Neural cell (in vitro differentiated cells): ENCODE results near the gene MAPK4. TPM values are rescaled to one million over a fixed set of nuclear protein-coding genes. Genes with fewer than 3 reads are reported as not detected.

ENCODE experiments used
- H2AFZ ChIP-seq: fragments of 200-600, 300-800 bp; sonication (generic), shearing (Covaris generic); 2 replicates; pipeline ENCODE4 v1.6.0; 2014; ENCODE audit warnings: low read depth, mild to moderate bottlenecking, antibody characterized with exemption, low read length, moderate library complexity
- H3F3A ChIP-seq: fragments of 200-600 bp; shearing (Covaris generic); 2 replicates; pipeline ENCODE4 v1.6.1; 2016; ENCODE audit warnings: mild to moderate bottlenecking, moderate library complexity, mixed read lengths, antibody characterized with exemption, low read length; ENCODE audit not compliant: insufficient read depth, poor library complexity, severe bottlenecking
- H3K27ac ChIP-seq: fragments of 200-600, 300-800 bp; sonication (generic), shearing (Covaris generic); 2 replicates; pipeline ENCODE4 v1.5.1; 2014; ENCODE audit warnings: mild to moderate bottlenecking, low read length, moderate library complexity
- H3K27me3 ChIP-seq: fragments of 300-800, 200-600 bp; sonication (generic), shearing (Covaris generic); 2 replicates; pipeline ENCODE4 v1.6.0; 2014; ENCODE audit warnings: mild to moderate bottlenecking, low read depth, low read length, moderate library complexity; ENCODE audit not compliant: insufficient read depth
- H3K36me3 ChIP-seq: fragments of 300-800, 200-600 bp; sonication (generic), shearing (Covaris generic); 2 replicates; pipeline ENCODE4 v1.5.1; 2014; ENCODE audit warnings: mild to moderate bottlenecking, antibody characterized with exemption, low read length, moderate library complexity; ENCODE audit not compliant: insufficient read depth
- H3K4me2 ChIP-seq: fragments of 300-800, 200-600 bp; sonication (generic), shearing (Covaris generic); 2 replicates; pipeline ENCODE4 v1.6.0; 2014; ENCODE audit warnings: mild to moderate bottlenecking, low read length
- H3K4me3 ChIP-seq: fragments of 300-800, 200-600 bp; sonication (generic), shearing (Covaris generic); 2 replicates; pipeline ENCODE4 v1.5.1; 2014; ENCODE audit warnings: mild to moderate bottlenecking, low read length, moderate library complexity
- H3K79me2 ChIP-seq: fragments of 200-600 bp; shearing (Covaris generic); replicated peaks from 2 replicates; pipeline ENCODE4 v1.6.0; 2014; ENCODE audit warnings: mild to moderate bottlenecking, low read length, moderate library complexity; ENCODE audit not compliant: insufficient read depth
- H3K9ac ChIP-seq: fragments of 300-800, 200-600 bp; sonication (generic), shearing (Covaris generic); 2 replicates; pipeline ENCODE4 v1.6.1; 2016; ENCODE audit warnings: mild to moderate bottlenecking, low read length, mixed read lengths
- H3K9me2 ChIP-seq: fragments of 200-600 bp; shearing (Covaris generic); 2 replicates; pipeline ENCODE4 v1.6.1; 2016; ENCODE audit warnings: mild to moderate bottlenecking, low read length, mixed read lengths; ENCODE audit not compliant: insufficient read depth
- H3K9me3 ChIP-seq: fragments of 200-600, 300-800 bp; sonication (generic), shearing (Covaris generic); 2 replicates; pipeline ENCODE4 v1.6.1; 2016; ENCODE audit warnings: mild to moderate bottlenecking, mixed run types, low read length, moderate library complexity, mixed read lengths
- H4K20me1 ChIP-seq: fragments of 200-600 bp; shearing (Covaris generic); 2 replicates; pipeline ENCODE4 v1.6.1; 2016; ENCODE audit warnings: mild to moderate bottlenecking, mixed run types; ENCODE audit not compliant: insufficient read depth
- EP300 ChIP-seq: fragments of 450-650 bp; conservative IDR thresholded peaks from 2 replicates; pipeline ENCODE4 v1.6.1; 2014; ENCODE audit warnings: antibody characterized with exemption, mild to moderate bottlenecking, moderate library complexity; ENCODE audit not compliant: poor library complexity, severe bottlenecking
- EZH2 ChIP-seq: fragments of 200-600, 300-800 bp; shearing (Covaris generic), sonication (generic); IDR thresholded peaks from 2 replicates; pipeline ENCODE4 v1.6.1; 2014; ENCODE audit warnings: antibody characterized with exemption, low read length, borderline replicate concordance, mild to moderate bottlenecking; ENCODE audit not compliant: insufficient read depth, poor library complexity, severe bottlenecking
- MXI1 ChIP-seq: fragments of 450-650 bp; conservative IDR thresholded peaks from 2 replicates; pipeline ENCODE4 v1.6.1; 2014; ENCODE audit warnings: antibody characterized with exemption, mild to moderate bottlenecking; ENCODE audit not compliant: poor library complexity, severe bottlenecking
- POLR2AphosphoS5 ChIP-seq: IDR thresholded peaks from 2 replicates; pipeline ENCODE4 v1.6.1; 2012
- RAD21 ChIP-seq: fragments of 450-650 bp; conservative IDR thresholded peaks from 2 replicates; pipeline ENCODE4 v1.6.1; 2014; ENCODE audit warnings: antibody characterized with exemption, mild to moderate bottlenecking, moderate library complexity
- SMC3 ChIP-seq: fragments of 450-650 bp; conservative IDR thresholded peaks from 2 replicates; pipeline ENCODE4 v1.6.1; 2014; ENCODE audit warnings: antibody characterized with exemption, mild to moderate bottlenecking, moderate library complexity; ENCODE audit not compliant: poor library complexity
- TAF1 ChIP-seq: IDR thresholded peaks from 2 replicates; pipeline ENCODE4 v1.6.1; 2012; ENCODE audit warnings: low read depth
- polyA plus RNA-seq: library from polyadenylated mRNA; depleted of rRNA; stranded (reverse); fragments of >200 nt; gene quantifications from 2 replicates; pipeline ENCODE4 v1.2.3, GENCODE V29; 2014
- TF ChIP-seq, protein P1 (sequence below): IDR thresholded peaks from 2 replicates; pipeline ENCODE4 v1.6.1; 2012; ENCODE audit warnings: borderline replicate concordance
- TF ChIP-seq, protein P2 (sequence below): fragments of 450-650 bp; IDR thresholded peaks from 2 replicates; pipeline ENCODE4 v1.5.1; 2014; ENCODE audit warnings: antibody characterized with exemption, mild to moderate bottlenecking, moderate library complexity; ENCODE audit not compliant: poor library complexity, severe bottlenecking

MAPK4 gene
- polyA plus RNA-seq, 1 donor from 2014 or later: 12.7 TPM

DNA sequence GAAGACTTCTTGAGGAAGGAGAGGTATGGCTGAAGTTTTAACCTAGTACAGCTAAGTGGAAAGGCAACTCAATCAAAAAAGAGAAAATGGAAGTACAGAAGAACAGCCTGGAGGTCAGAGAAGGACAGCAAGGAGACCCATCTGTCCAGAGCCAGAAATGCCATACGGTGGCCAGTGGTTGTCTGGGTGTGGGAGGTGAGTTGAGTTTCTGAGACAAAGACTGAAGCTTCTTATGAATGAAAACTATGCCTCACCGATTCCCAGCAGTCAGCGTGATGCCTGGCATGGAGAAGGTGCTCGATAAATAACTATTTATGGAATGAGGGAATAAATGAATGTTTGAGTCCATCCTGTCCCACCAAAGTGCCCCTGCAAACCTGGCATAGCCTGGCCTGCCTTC is 161.1 kb downstream of the MAPK4 start:
- Histone ChIP-seq H3K4me2 (no peak overlapping the region), H3K9me2 (no peaks in the 10 kb centered on the region), H3K27ac (no peak overlapping the region), H3K4me3 (no peak overlapping the region), H3K27me3 (no peaks in the 10 kb centered on the region), H3F3A (no peaks in the 10 kb centered on the region), H3K36me3 (peaks cover 7% of the 10 kb centered on the region), H3K79me2 (no peaks in the 10 kb centered on the region), H3K9me3 (no peaks in the 10 kb centered on the region), H3K9ac (no peak overlapping the region), H4K20me1 (no peaks in the 10 kb centered on the region), H2AFZ (no peak overlapping the region)
- no peak for TF ChIP-seq SMC3

DNA sequence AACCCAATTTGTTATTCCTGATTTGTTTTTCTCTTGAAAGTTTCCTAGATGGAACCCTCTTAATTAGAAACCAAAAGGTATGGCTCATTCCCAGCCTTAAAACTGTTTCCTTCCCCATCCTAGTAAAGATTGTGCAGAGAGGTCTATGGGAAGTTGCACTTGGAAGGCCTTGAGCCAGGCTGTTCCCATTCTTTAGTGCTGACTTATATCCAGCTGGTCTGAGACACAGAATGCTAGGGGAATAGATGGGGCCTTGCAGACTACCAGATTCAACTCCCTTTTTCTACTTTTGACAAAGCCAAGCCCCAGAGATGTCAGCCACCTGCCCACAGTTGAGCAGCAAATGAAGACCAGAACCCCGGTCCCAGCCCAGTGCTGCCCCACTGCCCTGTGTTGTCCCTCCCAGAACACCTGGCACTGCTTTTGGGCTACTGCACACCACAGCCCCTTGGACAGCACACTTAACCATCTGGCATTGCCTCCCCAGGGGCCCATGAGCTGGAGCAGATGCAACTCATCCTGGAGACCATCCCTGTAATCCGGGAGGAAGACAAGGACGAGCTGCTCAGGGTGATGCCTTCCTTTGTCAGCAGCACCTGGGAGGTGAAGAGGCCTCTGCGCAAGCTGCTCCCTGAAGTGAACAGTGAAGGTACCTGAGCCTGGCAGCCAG is 161.7 kb downstream of the MAPK4 start:
- Histone ChIP-seq H3K4me3 (no peak overlapping the region), H4K20me1 (no peaks in the 10 kb centered on the region), H3K4me2 (no peak overlapping the region), H3K79me2 (no peaks in the 10 kb centered on the region), H3F3A (no peaks in the 10 kb centered on the region), H3K9ac (no peak overlapping the region), H3K27me3 (no peaks in the 10 kb centered on the region), H2AFZ (no peak overlapping the region), H3K36me3 (peaks cover under 1% of the 10 kb centered on the region), H3K9me2 (no peaks in the 10 kb centered on the region), H3K9me3 (no peaks in the 10 kb centered on the region), H3K27ac (no peak overlapping the region)
- no peak for TF ChIP-seq POLR2AphosphoS5
- TF ChIP-seq TAF1: no peak
- TF ChIP-seq, protein P1, sequence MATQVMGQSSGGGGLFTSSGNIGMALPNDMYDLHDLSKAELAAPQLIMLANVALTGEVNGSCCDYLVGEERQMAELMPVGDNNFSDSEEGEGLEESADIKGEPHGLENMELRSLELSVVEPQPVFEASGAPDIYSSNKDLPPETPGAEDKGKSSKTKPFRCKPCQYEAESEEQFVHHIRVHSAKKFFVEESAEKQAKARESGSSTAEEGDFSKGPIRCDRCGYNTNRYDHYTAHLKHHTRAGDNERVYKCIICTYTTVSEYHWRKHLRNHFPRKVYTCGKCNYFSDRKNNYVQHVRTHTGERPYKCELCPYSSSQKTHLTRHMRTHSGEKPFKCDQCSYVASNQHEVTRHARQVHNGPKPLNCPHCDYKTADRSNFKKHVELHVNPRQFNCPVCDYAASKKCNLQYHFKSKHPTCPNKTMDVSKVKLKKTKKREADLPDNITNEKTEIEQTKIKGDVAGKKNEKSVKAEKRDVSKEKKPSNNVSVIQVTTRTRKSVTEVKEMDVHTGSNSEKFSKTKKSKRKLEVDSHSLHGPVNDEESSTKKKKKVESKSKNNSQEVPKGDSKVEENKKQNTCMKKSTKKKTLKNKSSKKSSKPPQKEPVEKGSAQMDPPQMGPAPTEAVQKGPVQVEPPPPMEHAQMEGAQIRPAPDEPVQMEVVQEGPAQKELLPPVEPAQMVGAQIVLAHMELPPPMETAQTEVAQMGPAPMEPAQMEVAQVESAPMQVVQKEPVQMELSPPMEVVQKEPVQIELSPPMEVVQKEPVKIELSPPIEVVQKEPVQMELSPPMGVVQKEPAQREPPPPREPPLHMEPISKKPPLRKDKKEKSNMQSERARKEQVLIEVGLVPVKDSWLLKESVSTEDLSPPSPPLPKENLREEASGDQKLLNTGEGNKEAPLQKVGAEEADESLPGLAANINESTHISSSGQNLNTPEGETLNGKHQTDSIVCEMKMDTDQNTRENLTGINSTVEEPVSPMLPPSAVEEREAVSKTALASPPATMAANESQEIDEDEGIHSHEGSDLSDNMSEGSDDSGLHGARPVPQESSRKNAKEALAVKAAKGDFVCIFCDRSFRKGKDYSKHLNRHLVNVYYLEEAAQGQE: no peak
- no peak for TF ChIP-seq EZH2
- TF ChIP-seq, protein P2, sequence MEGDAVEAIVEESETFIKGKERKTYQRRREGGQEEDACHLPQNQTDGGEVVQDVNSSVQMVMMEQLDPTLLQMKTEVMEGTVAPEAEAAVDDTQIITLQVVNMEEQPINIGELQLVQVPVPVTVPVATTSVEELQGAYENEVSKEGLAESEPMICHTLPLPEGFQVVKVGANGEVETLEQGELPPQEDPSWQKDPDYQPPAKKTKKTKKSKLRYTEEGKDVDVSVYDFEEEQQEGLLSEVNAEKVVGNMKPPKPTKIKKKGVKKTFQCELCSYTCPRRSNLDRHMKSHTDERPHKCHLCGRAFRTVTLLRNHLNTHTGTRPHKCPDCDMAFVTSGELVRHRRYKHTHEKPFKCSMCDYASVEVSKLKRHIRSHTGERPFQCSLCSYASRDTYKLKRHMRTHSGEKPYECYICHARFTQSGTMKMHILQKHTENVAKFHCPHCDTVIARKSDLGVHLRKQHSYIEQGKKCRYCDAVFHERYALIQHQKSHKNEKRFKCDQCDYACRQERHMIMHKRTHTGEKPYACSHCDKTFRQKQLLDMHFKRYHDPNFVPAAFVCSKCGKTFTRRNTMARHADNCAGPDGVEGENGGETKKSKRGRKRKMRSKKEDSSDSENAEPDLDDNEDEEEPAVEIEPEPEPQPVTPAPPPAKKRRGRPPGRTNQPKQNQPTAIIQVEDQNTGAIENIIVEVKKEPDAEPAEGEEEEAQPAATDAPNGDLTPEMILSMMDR: no peak
- no peak for TF ChIP-seq RAD21
- no peak for TF ChIP-seq MXI1
- TF ChIP-seq EP300: no peak
- TF ChIP-seq SMC3: no peak

DNA sequence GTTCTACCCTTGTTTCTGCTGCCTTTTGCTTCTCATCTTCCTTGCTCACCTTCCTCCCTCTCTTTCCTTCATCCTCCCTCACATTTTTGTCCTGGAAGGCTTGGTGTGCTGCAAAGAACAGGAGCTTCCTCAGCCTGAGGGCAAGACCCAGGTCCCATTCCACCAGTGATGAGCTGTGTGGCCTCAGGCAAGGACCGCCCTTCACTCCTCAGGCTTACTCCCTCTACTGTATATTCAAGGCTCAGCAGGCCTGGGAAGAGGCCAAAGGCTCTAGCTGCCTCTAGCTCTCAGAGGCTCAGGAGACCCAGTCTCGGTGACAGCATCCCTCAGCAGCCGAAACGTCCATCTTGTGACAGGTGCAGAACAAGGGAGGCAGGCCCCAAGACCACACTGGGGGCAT is 162.4 kb downstream of the MAPK4 start:
- H3K36me3 ChIP-seq: no peaks in the 10 kb centered on the region
- no peak overlapping the region for H2AFZ ChIP-seq
- H3K9me2 ChIP-seq: no peaks in the 10 kb centered on the region
- H3K79me2 ChIP-seq: no peaks in the 10 kb centered on the region
- peaks cover 5% of the 10 kb centered on the region for H3F3A ChIP-seq
- no peak overlapping the region for H3K4me3 ChIP-seq
- H3K9me3 ChIP-seq: no peaks in the 10 kb centered on the region
- H4K20me1 ChIP-seq: no peaks in the 10 kb centered on the region
- H3K27me3 ChIP-seq: no peaks in the 10 kb centered on the region
- H3K4me2 ChIP-seq: no peak overlapping the region
- TF ChIP-seq MXI1: no peak
- no peak for TF ChIP-seq EP300
- H3K9ac ChIP-seq: no peak overlapping the region
- H3K27ac ChIP-seq: no peak overlapping the region
